PC-9 (cell line): Measurements from ENCODE around the gene PATJ. TPM values are rescaled to one million over a fixed set of nuclear protein-coding genes. Genes with fewer than 3 reads are reported as not detected.

ENCODE experiments used
- BruUV-seq: library from RNA; stranded (reverse); fragments of 400-500 nt; replicated peaks from 2 replicates; lab custom pipeline; 2021; lab: Mats Ljungman, UMichigan
- CTCF ChIA-PET: fragments of 300-600 bp; sonication (Branson Sonifier 250); formaldehyde crosslinking; loops from one replicate; lab custom pipeline; 2022; ENCODE audit warnings: antibody characterized with exemption; lab: Charles Lee
- POLR2A ChIA-PET: fragments of 300-600 bp; sonication (Branson Sonifier 250); formaldehyde crosslinking; loops from one replicate; lab custom pipeline; 2022; ENCODE audit warnings: antibody characterized with exemption; ENCODE audit not compliant: unreplicated experiment; lab: Charles Lee
- DNase-seq, 2 experiments: peaks; one replicate each; pipeline versions ENCODE4 v3.0.0 to v3.0.0-alpha.2; 2015 to 2022; ENCODE audit warnings: mixed read lengths in 1 of 2
- H2AFZ ChIP-seq: fragments of 200-600 bp; sonication (generic); 2 replicates; pipeline ENCODE4 v1.8.1; 2017; ENCODE audit warnings: antibody characterized with exemption
- H3F3A ChIP-seq: fragments of 200-600 bp; sonication (generic); 2 replicates; pipeline ENCODE4 v1.8.1; 2017; ENCODE audit warnings: antibody characterized with exemption, mild to moderate bottlenecking, low read depth; ENCODE audit not compliant: insufficient read depth
- H3K27ac ChIP-seq: fragments of 200-600 bp; sonication (generic); 2 replicates; pipeline ENCODE4 v1.6.1; 2016; ENCODE audit warnings: mixed run types
- H3K27me3 ChIP-seq: fragments of 200-600 bp; sonication (generic); 2 replicates; pipeline ENCODE4 v1.6.1; 2016; ENCODE audit warnings: low read depth, mixed run types; ENCODE audit not compliant: insufficient read depth
- H3K36me3 ChIP-seq: fragments of 200-600 bp; sonication (generic); 2 replicates; pipeline ENCODE4 v1.6.1; 2016; ENCODE audit warnings: low read depth, mixed run types
- H3K4me1 ChIP-seq: fragments of 200-600 bp; sonication (generic); replicated peaks from 2 replicates; pipeline ENCODE4 v1.6.1; 2016; ENCODE audit warnings: mixed run types; ENCODE audit not compliant: insufficient read depth
- H3K4me2 ChIP-seq: fragments of 200-600 bp; sonication (generic); 2 replicates; pipeline ENCODE4 v1.6.1; 2017; ENCODE audit warnings: mixed run types
- H3K4me3 ChIP-seq: fragments of 200-600 bp; sonication (generic); 2 replicates; pipeline ENCODE4 v1.6.1; 2016; ENCODE audit warnings: mixed run types
- H3K79me2 ChIP-seq: fragments of 200-600 bp; sonication (generic); 2 replicates; pipeline ENCODE4 v1.6.1; 2017; ENCODE audit warnings: low read depth, mixed run types
- H3K9me2 ChIP-seq: fragments of 200-600 bp; sonication (generic); 2 replicates; pipeline ENCODE4 v1.8.1; 2017; ENCODE audit warnings: mild to moderate bottlenecking; ENCODE audit not compliant: insufficient read depth
- H3K9me3 ChIP-seq: fragments of 200-600 bp; sonication (generic); 2 replicates; pipeline ENCODE4 v1.8.1; 2016; ENCODE audit warnings: low read depth; ENCODE audit not compliant: insufficient read depth
- H4K20me1 ChIP-seq: fragments of 200-600 bp; sonication (generic); 2 replicates; pipeline ENCODE4 v1.8.1; 2017; ENCODE audit not compliant: insufficient read depth
- EZH2 ChIP-seq: fragments of 200-600 bp; sonication (generic); IDR thresholded peaks from 2 replicates; pipeline ENCODE4 v1.8.0; 2017; ENCODE audit warnings: antibody characterized with exemption, low read depth
- intact Hi-C: fragments of 100-400 bp; cut with micrococcal nuclease; formaldehyde crosslinking; loops from one replicate; pipeline ENCODE4 v1.10.0; 2022; ENCODE audit not compliant: unreplicated experiment
- total RNA-seq: library from RNA; stranded (reverse); gene quantifications from 2 replicates; pipeline ENCODE4 v1.2.3, GENCODE V29; 2021
- TF ChIP-seq, protein P1 (sequence below): fragments of 200-600 bp; sonication (generic); conservative IDR thresholded peaks from 2 replicates; pipeline ENCODE4 v1.6.1; 2017; ENCODE audit warnings: mixed run types, antibody characterized with exemption, mild to moderate bottlenecking, moderate library complexity

PATJ gene
- total RNA-seq, 1 experiment from 2014 or later = 91.0 TPM

- H3K9me2 ChIP-seq = no peaks in the 10 kb centered on the region
- no peak overlapping the region for H3K4me3 ChIP-seq
- TF ChIP-seq, protein P1, sequence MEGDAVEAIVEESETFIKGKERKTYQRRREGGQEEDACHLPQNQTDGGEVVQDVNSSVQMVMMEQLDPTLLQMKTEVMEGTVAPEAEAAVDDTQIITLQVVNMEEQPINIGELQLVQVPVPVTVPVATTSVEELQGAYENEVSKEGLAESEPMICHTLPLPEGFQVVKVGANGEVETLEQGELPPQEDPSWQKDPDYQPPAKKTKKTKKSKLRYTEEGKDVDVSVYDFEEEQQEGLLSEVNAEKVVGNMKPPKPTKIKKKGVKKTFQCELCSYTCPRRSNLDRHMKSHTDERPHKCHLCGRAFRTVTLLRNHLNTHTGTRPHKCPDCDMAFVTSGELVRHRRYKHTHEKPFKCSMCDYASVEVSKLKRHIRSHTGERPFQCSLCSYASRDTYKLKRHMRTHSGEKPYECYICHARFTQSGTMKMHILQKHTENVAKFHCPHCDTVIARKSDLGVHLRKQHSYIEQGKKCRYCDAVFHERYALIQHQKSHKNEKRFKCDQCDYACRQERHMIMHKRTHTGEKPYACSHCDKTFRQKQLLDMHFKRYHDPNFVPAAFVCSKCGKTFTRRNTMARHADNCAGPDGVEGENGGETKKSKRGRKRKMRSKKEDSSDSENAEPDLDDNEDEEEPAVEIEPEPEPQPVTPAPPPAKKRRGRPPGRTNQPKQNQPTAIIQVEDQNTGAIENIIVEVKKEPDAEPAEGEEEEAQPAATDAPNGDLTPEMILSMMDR = no peak
- no peak for TF ChIP-seq EZH2
- ChIA-PET POLR2A (no interaction called here), CTCF (no interaction called here)
- DNase-seq = no peak
- intact Hi-C loops = no loop called here
- no peak overlapping the region for H3K27ac ChIP-seq
- no peaks in the 10 kb centered on the region for H3K36me3 ChIP-seq
- no peaks in the 10 kb centered on the region for H4K20me1 ChIP-seq
- H3F3A ChIP-seq = no peaks in the 10 kb centered on the region
- H3K4me1 ChIP-seq = no peaks in the 10 kb centered on the region
- no peak overlapping the region for H2AFZ ChIP-seq
- no peaks in the 10 kb centered on the region for H3K79me2 ChIP-seq
- H3K9me3 ChIP-seq = no peaks in the 10 kb centered on the region
- BruUV-seq = no TSS peak
- no peaks in the 10 kb centered on the region for H3K27me3 ChIP-seq
- H3K4me2 ChIP-seq = no peak overlapping the region
Observed at GRCh38 chr1:61979729-61980128, 237.4 kb downstream of the PATJ start.

GRCh38 chr1:61980561-61980960 is 238.3 kb downstream of the PATJ start:
- H4K20me1 ChIP-seq = no peaks in the 10 kb centered on the region
- H3K27me3 ChIP-seq = no peaks in the 10 kb centered on the region
- no peak overlapping the region for H2AFZ ChIP-seq
- H3K27ac ChIP-seq = no peak overlapping the region
- no peaks in the 10 kb centered on the region for H3K9me2 ChIP-seq
- BruUV-seq = no TSS peak
- no peak overlapping the region for H3K4me2 ChIP-seq
- ChIA-PET POLR2A (no interaction called here), CTCF (no interaction called here)
- no peaks in the 10 kb centered on the region for H3K79me2 ChIP-seq
- no peak for TF ChIP-seq EZH2
- TF ChIP-seq, protein P1 = no peak
- no peaks in the 10 kb centered on the region for H3K9me3 ChIP-seq
- no peak overlapping the region for H3K4me3 ChIP-seq
- H3K4me1 ChIP-seq = no peaks in the 10 kb centered on the region
- intact Hi-C loops = no loop called here
- no peaks in the 10 kb centered on the region for H3F3A ChIP-seq
- H3K36me3 ChIP-seq = no peaks in the 10 kb centered on the region
- DNase-seq = no peak

DNA sequence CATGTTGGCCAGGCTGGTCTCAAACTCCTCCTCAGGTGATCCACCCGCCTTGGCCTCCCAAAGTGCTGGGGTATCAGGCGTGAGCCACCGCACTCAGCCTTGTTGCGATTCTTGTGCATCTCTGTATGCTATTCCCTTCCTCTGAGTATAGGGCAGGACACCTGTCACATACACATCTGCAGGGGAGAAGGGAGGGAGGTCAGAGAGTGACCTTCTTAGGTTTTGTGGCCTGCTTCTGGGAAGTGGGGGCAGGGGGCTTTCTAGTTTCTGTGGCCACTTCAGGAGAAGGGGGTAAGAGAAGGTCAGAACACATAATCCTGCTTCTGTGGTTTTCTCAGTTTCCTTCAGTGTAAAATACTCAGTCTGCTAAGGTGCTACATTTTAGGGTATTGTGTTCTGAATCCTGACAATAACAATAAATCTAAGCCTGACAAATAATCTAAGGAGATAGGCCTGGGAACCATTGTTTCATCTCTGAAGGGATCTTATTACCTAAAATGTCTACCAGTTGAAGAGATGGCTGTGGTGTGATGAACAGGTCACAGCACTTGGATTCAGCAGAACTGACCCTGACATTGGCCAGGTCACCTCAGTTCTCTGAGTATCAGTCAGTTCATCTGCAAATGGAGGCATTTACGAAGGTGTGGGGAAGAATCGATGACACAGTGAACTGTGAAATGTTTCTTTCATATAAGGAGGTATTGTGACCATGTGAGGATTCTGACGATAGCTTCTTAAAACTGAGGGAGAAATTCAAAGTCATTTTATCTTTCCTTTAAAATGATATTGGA is 239.8 kb downstream of the PATJ start:
- Histone ChIP-seq H3K9me2 (no peaks in the 10 kb centered on the region), H4K20me1 (no peaks in the 10 kb centered on the region), H3K4me1 (no peaks in the 10 kb centered on the region), H3K36me3 (no peaks in the 10 kb centered on the region), H2AFZ (no peak overlapping the region), H3K9me3 (no peaks in the 10 kb centered on the region), H3K4me2 (no peak overlapping the region), H3K4me3 (no peak overlapping the region), H3K79me2 (no peaks in the 10 kb centered on the region), H3F3A (no peaks in the 10 kb centered on the region), H3K27ac (no peak overlapping the region), H3K27me3 (no peaks in the 10 kb centered on the region)
- TF ChIP-seq, protein P1 = no peak
- TF ChIP-seq EZH2 = no peak
- CTCF ChIA-PET = no interaction called here
- intact Hi-C loops = no loop called here
- BruUV-seq = no TSS peak
- POLR2A ChIA-PET = no interaction called here
- no peak for DNase-seq
